Subcutaneous preadipocyte (primary cell): ENCODE results near the gene ZCWPW1. TPM values are rescaled to one million over a fixed set of nuclear protein-coding genes. Genes with fewer than 3 reads are reported as not detected.

Experiments used
- total RNA-seq: library from RNA; depleted of rRNA; stranded (reverse); fragments of >200 nt; gene quantifications from 2 replicates; pipeline ENCODE4 v1.2.3, GENCODE V29; 2012

The ZCWPW1 gene, protein sequence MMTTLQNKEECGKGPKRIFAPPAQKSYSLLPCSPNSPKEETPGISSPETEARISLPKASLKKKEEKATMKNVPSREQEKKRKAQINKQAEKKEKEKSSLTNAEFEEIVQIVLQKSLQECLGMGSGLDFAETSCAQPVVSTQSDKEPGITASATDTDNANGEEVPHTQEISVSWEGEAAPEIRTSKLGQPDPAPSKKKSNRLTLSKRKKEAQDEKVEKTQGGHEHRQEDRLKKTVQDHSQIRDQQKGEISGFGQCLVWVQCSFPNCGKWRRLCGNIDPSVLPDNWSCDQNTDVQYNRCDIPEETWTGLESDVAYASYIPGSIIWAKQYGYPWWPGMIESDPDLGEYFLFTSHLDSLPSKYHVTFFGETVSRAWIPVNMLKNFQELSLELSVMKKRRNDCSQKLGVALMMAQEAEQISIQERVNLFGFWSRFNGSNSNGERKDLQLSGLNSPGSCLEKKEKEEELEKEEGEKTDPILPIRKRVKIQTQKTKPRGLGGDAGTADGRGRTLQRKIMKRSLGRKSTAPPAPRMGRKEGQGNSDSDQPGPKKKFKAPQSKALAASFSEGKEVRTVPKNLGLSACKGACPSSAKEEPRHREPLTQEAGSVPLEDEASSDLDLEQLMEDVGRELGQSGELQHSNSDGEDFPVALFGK
- total RNA-seq: 0.59 and 1.5 TPM in 2 replicates

DNA sequence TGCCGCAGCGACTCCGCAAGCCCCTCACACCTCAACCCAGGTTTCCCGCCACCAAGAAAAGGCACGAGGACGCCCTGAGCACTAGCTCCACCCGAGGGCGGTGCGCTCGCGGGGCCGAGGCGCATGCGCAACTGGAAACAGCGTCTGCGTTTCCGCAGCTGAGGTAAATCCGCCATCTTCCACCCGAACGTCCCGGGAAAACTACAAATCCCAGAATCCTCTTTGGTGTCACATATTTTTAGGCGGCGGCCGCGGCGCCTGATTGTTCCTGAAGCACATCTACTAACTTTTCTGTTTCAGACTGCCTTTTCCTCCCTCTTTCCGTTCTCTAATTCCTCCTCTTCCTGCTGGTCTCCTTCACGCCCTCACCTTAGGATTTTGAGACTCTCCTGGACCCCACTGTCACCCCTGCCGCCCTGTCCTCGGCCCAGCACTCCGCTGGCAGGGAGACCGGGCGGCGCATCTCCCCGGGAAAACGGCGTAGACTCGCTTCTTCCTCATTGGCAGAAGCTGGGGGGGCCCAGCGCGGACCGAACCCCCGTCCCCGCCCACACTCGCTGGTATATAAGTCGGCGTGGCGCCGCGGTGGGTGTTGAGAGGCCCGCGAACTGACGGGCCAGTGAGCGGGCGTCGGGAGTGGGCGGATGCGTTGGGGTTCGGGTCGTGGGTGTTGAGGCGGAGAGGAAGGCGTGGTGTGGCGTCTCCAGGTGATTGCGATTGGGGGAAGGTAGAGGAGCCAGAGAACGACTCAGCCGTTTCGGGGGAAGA, at the start of gene ZCWPW1:
TSS of gene ZCWPW1 (minus strand) at position 505 of the 768 bp plus-strand sequence. CDS start 8,054 bp downstream, outside the sequence.

DNA sequence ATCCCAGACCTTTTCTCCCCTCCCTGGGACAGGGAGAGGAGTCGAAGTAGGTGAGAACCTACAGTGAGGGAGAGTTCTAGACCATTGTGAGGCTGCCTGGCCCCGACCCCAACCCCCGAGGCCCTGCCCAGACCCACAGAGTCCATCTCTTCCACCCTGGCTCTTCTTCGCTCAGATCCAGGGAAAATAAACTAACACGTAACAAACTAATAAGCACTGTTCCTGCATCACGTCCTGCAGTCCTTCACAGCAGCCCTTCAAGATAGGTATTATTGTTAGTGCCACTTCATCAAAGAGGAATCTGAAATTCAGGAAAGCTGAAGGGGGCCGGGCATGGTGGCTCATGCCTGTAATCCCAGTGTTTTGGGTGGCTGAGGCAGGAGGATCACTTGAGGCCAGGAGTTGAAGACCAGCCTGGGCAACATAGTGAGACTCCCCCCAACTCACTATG, 35.7 kb upstream of the ZCWPW1 start, which contains the start of gene SPACDR:
TSS of gene SPACDR (minus strand) at position 51 of the 451 bp plus-strand sequence. CDS start 235 bp downstream, outside the sequence.

DNA sequence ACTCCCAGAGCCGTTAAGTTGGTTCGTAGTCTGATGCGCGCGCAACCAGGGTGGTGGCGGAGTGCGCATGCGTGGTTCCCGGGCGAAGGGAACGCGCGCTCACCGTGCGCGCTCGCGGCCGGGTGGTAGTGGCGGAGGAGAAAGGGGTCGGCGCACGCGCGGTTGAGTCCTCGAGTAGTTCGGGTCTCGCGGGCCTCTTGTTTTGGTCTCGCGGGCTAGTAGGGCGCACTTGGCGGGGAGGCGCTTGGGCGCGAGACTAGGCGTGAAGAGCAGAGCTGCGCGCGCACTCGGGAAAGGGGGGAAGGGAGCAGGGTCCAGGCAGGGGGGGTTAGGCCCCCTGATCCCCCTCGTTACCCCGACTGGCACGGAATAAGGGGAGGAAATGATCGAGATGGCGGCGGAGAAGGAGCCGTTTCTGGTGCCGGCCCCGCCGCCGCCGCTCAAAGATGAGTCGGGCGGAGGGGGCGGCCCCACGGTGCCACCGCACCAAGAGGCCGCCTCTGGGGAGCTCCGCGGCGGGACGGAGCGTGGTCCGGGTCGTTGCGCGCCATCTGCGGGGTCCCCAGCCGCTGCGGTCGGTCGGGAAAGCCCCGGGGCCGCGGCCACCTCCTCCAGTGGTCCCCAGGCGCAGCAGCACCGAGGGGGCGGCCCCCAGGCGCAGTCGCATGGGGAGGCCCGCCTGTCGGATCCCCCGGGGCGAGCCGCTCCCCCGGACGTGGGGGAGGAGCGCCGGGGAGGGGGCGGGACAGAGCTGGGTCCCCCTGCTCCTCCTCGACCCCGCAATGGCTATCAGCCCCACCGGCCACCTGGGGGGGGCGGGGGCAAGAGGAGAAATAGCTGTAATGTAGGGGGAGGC, 1.4 kb upstream of the ZCWPW1 start, which contains the start of gene MEPCE:
TSS of gene MEPCE (plus strand) at position 195 of the 856 bp plus-strand sequence. CDS start at position 383, 188 bp downstream.

DNA sequence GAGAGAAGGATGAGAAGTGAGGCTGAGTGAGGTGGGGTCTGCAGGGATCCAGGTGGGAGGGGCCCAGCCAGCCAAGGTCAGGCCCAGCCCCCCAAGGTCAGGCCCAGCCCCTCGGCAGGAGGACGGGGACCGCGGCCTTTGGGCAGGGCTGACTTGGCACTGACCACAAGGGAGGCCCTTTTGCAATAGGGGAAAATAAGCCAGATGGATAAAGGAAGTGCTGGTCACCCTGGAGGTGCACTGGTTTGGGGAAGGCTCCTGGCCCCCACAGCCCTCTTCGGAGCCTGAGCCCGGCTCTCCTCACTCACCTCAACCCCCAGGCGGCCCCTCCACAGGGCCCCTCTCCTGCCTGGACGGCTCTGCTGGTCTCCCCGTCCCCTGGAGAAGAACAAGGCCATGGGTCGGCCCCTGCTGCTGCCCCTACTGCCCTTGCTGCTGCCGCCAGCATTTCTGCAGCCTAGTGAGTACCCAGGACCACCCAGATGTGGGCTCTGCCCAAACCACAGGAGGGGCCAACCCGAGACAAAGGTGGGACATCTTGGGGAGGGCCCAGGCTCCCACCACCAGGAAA, 55.2 kb downstream of the ZCWPW1 start, which contains the start of gene PILRA:
TSS of gene PILRA (plus strand) at position 227 of the 571 bp plus-strand sequence. CDS start at position 397, 170 bp downstream.

DNA sequence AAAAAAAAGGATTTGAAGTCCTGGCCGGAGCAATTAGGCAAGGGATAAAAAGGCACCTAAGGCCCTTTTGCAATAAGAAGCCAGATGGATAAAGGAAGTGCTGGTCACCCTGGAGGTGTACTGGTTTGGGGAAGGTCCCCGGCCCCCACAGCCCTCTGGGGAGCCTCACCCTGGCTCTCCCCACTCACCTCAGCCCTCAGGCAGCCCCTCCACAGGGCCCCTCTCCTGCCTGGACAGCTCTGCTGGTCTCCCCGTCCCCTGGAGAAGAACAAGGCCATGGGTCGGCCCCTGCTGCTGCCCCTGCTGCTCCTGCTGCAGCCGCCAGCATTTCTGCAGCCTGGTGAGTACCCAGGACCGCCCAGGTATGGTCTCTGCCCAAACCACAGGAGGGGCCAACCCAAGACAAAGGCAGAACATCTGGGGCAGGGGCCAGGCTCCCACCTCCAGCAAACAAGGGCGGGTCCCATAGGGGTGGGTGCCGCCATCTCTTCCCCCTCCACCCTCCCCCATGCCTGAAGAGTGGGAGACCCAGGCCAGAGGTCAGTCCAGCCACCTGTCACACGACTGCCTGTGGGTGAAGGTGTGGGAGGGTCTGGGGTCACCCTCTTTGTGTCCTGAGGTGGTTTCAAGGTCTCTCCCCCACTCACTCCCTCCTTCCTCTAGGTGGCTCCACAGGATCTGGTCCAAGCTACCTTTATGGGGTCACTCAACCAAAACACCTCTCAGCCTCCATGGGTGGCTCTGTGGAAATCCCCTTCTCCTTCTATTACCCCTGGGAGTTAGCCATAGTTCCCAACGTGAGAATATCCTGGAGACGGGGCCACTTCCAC, 70.3 kb downstream of the ZCWPW1 start, which contains the start of gene PILRB:
TSS of gene PILRB (plus strand) at position 91 of the 830 bp plus-strand sequence. CDS start at position 277, 186 bp downstream.

Other genes with a start within 250 kb of the ZCWPW1 start
- not detected in 2 replicates for gene PVRIG, start 208.8 kb downstream of the ZCWPW1 start, total RNA-seq
- not detected in 2 replicates for gene SPDYE3, start 121.0 kb downstream of the ZCWPW1 start, total RNA-seq
- gene PILRB, start 70.6 kb downstream of the ZCWPW1 start, total RNA-seq: 7.7 and 11.5 TPM in 2 replicates
- gene PILRA, start 55.2 kb downstream of the ZCWPW1 start, total RNA-seq: under 0.01 and 0.39 TPM in 2 replicates
- 36.4 and 56.1 TPM in 2 replicates for gene MEPCE, start 1.1 kb upstream of the ZCWPW1 start, total RNA-seq
- 10.7 and 19.2 TPM in 2 replicates for gene PPP1R35, start 7.8 kb upstream of the ZCWPW1 start, total RNA-seq
- 0.37 and 0.78 TPM in 2 replicates for gene SPACDR, start 35.6 kb upstream of the ZCWPW1 start, total RNA-seq
- 27.9 and 45.0 TPM in 2 replicates for gene TSC22D4, start 50.5 kb upstream of the ZCWPW1 start, total RNA-seq
- 1.5 and 2.0 TPM in 2 replicates for gene NYAP1, start 55.2 kb upstream of the ZCWPW1 start, total RNA-seq
- gene AGFG2, start 110.5 kb upstream of the ZCWPW1 start, total RNA-seq: 8.8 and 19.4 TPM in 2 replicates
- 0.20 TPM in 1 of 2 replicates, not detected in the other for gene SAP25, start 145.2 kb upstream of the ZCWPW1 start, total RNA-seq
- gene LRCH4, start 157.4 kb upstream of the ZCWPW1 start, total RNA-seq: 8.5 and 11.9 TPM in 2 replicates
- 0.37 and 0.59 TPM in 2 replicates for gene FBXO24, start 157.6 kb upstream of the ZCWPW1 start, total RNA-seq
- gene PCOLCE, start 173.7 kb upstream of the ZCWPW1 start, total RNA-seq: 145 and 178 TPM in 2 replicates
- 6.3 and 7.0 TPM in 2 replicates for gene MOSPD3, start 183.8 kb upstream of the ZCWPW1 start, total RNA-seq
- gene TFR2, start 212.8 kb upstream of the ZCWPW1 start, total RNA-seq: under 0.01 and 0.20 TPM in 2 replicates
- gene ACTL6B, start 227.7 kb upstream of the ZCWPW1 start, total RNA-seq: not detected in 2 replicates
- 82.3 and 108 TPM in 2 replicates for gene GNB2, start 245.0 kb upstream of the ZCWPW1 start, total RNA-seq